Thoracic aorta (tissue), 2 donors: ENCODE results near the gene CCDC157. TPM values are rescaled to one million over a fixed set of nuclear protein-coding genes. Genes with fewer than 3 reads are reported as not detected.
A peak's percentile ranks its signal among the peaks of the same experiment; 100 is the strongest.

ENCODE experiments used
- ATAC-seq: fragments of 150-250 bp; one replicate; pipeline ENCODE4 v1.8.0; 2017; ENCODE audit warnings: low read depth; ENCODE audit not compliant: insufficient number of reproducible peaks, low FRiP score
- DNase-seq: peaks from one replicate; pipeline ENCODE4 v3.0.0-alpha.2; 2020; ENCODE audit warnings: low spot score
- H3K27ac ChIP-seq, 2 donors: fragments of 200-600 bp; sonication (generic); 1 replicate in 1 of 2; 2 replicates in 1 of 2; pipeline ENCODE4 v1.5.1; 2016; ENCODE audit warnings: mild to moderate bottlenecking in 2 of 2, moderate library complexity in 2 of 2
- H3K27me3 ChIP-seq: fragments of 200-600 bp; sonication (generic); replicated peaks from 2 replicates; pipeline ENCODE4 v1.6.0; 2016; ENCODE audit warnings: mild to moderate bottlenecking; ENCODE audit not compliant: insufficient read depth
- H3K36me3 ChIP-seq: fragments of 200-600 bp; sonication (generic); one replicate; pipeline ENCODE4 v1.5.1; 2016
- H3K4me1 ChIP-seq, 2 donors: fragments of 200-600 bp; sonication (generic); 1 replicate in 1 of 2; 2 replicates in 1 of 2; pipeline versions ENCODE4 v1.5.1 to v1.6.0; 2016; ENCODE audit warnings: low read depth in 2 of 2, mild to moderate bottlenecking in 1 of 2; ENCODE audit not compliant: control insufficient read depth in 1 of 2
- H3K4me3 ChIP-seq: fragments of 200-600 bp; sonication (generic); 2 replicates; pipeline ENCODE4 v1.5.1; 2016; ENCODE audit warnings: mild to moderate bottlenecking
- H3K9me3 ChIP-seq: fragments of 200-600 bp; sonication (generic); 2 replicates; pipeline ENCODE4 v1.5.1; 2016
- CTCF ChIP-seq: fragments of 200-600 bp; sonication (generic); IDR thresholded peaks from one replicate; pipeline ENCODE4 v1.5.1; 2019; ENCODE audit warnings: antibody characterized with exemption
- total RNA-seq, 2 donors: library from RNA; depleted of rRNA; stranded (reverse); fragments of >200 nt; gene quantifications; one replicate each; pipeline versions ENCODE4 v1.1.0 to v1.2.3, GENCODE V29; 2016

Gene CCDC157
- total RNA-seq, 2 donors from 2014 or later = 0.27 to 2.9 TPM

- H3K9me3 ChIP-seq = no peaks in the 10 kb centered on the region
- DNase-seq = no peak
- peak; percentile 56 for TF ChIP-seq CTCF
- H3K27me3 ChIP-seq = no peaks in the 10 kb centered on the region
- H3K27ac ChIP-seq = no peak overlapping the region
- ATAC-seq = no peak
- no peaks in the 10 kb centered on the region for H3K36me3 ChIP-seq
- H3K4me3 ChIP-seq = no peak overlapping the region
- H3K4me1 ChIP-seq = peaks cover 0 to 11% of the 10 kb centered on the region in 2 donors
These were observed 34.3 kb downstream of the CCDC157 start for GRCh38 chr22:30390974-30391691.

DNA sequence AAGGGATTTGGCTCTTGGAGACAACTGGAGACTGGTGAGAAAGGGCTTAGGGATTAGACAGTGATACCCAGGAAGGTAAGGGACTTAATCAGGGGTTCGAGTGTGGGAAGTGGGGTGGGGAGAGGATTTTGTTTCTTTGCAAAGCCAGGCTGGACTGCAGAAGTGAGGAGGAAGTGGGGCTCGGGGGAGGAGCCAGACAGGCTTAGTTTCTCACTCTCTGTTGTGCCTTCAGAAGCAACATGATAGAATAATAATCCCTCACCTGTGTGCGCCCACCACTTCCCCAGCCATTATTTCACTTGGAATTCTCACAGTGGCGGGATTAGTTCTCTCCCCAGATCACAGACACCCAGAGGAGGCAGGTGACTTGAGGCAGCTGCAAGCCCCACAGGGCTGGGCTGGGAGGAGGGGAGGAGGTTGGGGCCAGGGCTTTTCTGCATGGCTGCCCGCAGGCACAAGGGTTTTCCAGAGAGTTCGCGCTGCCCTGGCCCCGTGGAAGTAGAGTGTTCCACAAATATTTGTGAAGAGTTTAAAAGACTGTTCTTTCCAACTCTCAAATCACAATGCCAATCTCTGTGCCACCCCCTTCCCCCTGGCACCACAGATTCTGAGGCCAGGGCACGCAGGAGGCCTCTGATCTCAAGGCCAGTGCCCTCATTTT, 36.0 kb downstream of the CCDC157 start:
- no peaks in the 10 kb centered on the region for H3K27me3 ChIP-seq
- H3K4me1 ChIP-seq = peaks cover 3 to 13% of the 10 kb centered on the region in 2 donors
- H3K9me3 ChIP-seq = no peaks in the 10 kb centered on the region
- DNase-seq (no peak), ATAC-seq (no peak)
- no peak for TF ChIP-seq CTCF
- H3K27ac ChIP-seq = no peak overlapping the region
- H3K4me3 ChIP-seq = no peak overlapping the region
- no peaks in the 10 kb centered on the region for H3K36me3 ChIP-seq

GRCh38 chr22:30393322-30393680, 36.5 kb downstream of the CCDC157 start:
- ATAC-seq = no peak

GRCh38 chr22:30393885-30394284, 37.1 kb downstream of the CCDC157 start:
- H3K27me3 ChIP-seq = no peaks in the 10 kb centered on the region
- TF ChIP-seq CTCF = no peak

More at GRCh38 chr22:30393322-30393680, 36.5 kb downstream of the CCDC157 start:
- Histone ChIP-seq H3K27me3 (no peaks in the 10 kb centered on the region), H3K4me3 (no peak overlapping the region), H3K36me3 (no peaks in the 10 kb centered on the region), H3K4me1 (peaks cover 3 to 18% of the 10 kb centered on the region in 2 donors), H3K9me3 (no peaks in the 10 kb centered on the region), H3K27ac (no peak overlapping the region)
- no peak for DNase-seq
- no peak for TF ChIP-seq CTCF

DNA sequence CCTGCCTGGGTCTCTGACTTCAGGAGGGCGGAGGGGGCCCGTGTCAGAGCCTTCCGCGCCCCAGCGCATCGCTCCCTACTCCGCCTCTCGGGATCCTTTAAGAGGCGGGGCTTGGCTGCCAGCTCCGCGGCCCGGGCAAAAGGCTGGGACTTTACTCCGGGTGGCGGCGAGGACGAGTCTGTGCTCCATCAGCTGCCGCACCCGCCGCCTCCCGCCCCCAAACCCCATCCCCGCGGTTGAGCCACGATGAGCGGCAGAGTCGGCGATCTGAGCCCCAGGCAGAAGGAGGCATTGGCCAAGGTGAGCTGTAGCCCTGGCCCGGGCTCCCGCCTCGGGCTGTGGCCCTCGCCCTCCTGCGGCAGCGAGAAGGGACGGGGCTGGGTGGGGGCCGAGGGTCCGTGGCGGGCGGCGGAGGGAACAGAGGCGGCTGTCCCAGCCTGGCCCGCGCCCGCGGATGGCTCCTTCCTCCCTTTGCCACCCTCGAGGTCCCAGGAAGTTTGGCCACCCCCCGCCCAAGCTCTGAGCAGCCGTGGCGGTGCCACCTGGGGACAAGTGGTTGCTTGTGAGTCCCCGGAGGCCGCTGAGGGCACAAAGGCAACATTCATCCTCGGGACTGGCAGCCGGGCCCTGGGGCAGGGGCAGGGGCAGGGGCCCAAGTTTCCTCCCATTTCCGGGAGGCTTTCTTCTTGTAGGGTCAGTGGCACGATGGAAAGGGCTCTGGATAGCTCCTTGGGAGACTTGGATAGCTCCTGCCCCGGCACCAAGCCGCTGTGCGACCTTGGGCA, 40.3 kb downstream of the CCDC157 start, which contains the start of gene SEC14L2:
SEC14L2 (plus strand) TSS at position 148 of the 785 bp plus-strand sequence; CDS start at position 247, 99 bp downstream.
- DNase-seq (peak; percentile 16), ATAC-seq (peak; percentile 21)
- H3K9me3 ChIP-seq = no peaks in the 10 kb centered on the region
- no peaks in the 10 kb centered on the region for H3K36me3 ChIP-seq
- peaks cover 3 to 26% of the 10 kb centered on the region in 2 donors for H3K4me1 ChIP-seq
- H3K27ac ChIP-seq = peak within 1 kb of the TSS; percentile 6 to 38
- peak within 1 kb of the TSS; percentile 90 for H3K4me3 ChIP-seq
- no peak for TF ChIP-seq CTCF
- H3K27me3 ChIP-seq = no peaks in the 10 kb centered on the region

More at GRCh38 chr22:30393885-30394284, 37.1 kb downstream of the CCDC157 start:
- no peaks in the 10 kb centered on the region for H3K9me3 ChIP-seq
- peaks cover 3 to 24% of the 10 kb centered on the region in 2 donors for H3K4me1 ChIP-seq
- H3K4me3 ChIP-seq = no peak overlapping the region
- H3K36me3 ChIP-seq = no peaks in the 10 kb centered on the region
- ATAC-seq (no peak), DNase-seq (no peak)
- no peak overlapping the region for H3K27ac ChIP-seq
